Astrocyte (in vitro differentiated cells and primary cell): Measurements from ENCODE around the gene ZNF462. TPM values are rescaled to one million over a fixed set of nuclear protein-coding genes. Genes with fewer than 3 reads are reported as not detected.
A peak's percentile ranks its signal among the peaks of the same experiment; 100 is the strongest.

Experiments used
- DNase-seq: peaks from one replicate; pipeline ENCODE4 v3.0.0-alpha.2; 2010; ENCODE audit warnings: low read depth
- FAIRE-seq: peaks from 2 replicates; lab custom pipeline; 2011; peaks lifted over from hg19 to GRCh38; lab: Jason Lieb, UNC
- H2AFZ ChIP-seq: 2 replicates; pipeline ENCODE4 v1.6.0; 2012; ENCODE audit warnings: low read depth, low read length, inconsistent platforms
- H3K27ac ChIP-seq: 2 replicates; pipeline ENCODE4 v1.5.1; 2011; ENCODE audit warnings: low read depth, low read length, inconsistent platforms
- H3K27me3 ChIP-seq: 2 replicates; pipeline ENCODE4 v1.6.0; 2011; ENCODE audit warnings: low read length, inconsistent platforms; ENCODE audit not compliant: insufficient read depth
- H3K36me3 ChIP-seq: 2 replicates; pipeline ENCODE4 v1.5.1; 2011; ENCODE audit warnings: low read length, inconsistent platforms; ENCODE audit not compliant: insufficient read depth
- H3K4me1 ChIP-seq: 2 replicates; pipeline ENCODE4 v1.5.1; 2011; ENCODE audit warnings: low read length, inconsistent platforms; ENCODE audit not compliant: insufficient read depth
- H3K4me2 ChIP-seq: 2 replicates; pipeline ENCODE4 v1.6.0; 2012; ENCODE audit warnings: low read length, inconsistent platforms
- H3K4me3 ChIP-seq: 2 replicates; pipeline ENCODE4 v1.5.1; 2011; ENCODE audit warnings: low read depth, mild to moderate bottlenecking, low read length, inconsistent platforms; ENCODE audit not compliant: insufficient read depth
- H3K79me2 ChIP-seq: 2 replicates; pipeline ENCODE4 v1.6.0; 2012; ENCODE audit warnings: mild to moderate bottlenecking, low read length, inconsistent platforms; ENCODE audit not compliant: insufficient read depth
- H3K9ac ChIP-seq: 2 replicates; pipeline ENCODE4 v1.6.0; 2012; ENCODE audit warnings: mild to moderate bottlenecking, low read length, inconsistent platforms
- H3K9me3 ChIP-seq: 2 replicates; pipeline ENCODE4 v1.5.1; 2012; ENCODE audit warnings: low read depth, mild to moderate bottlenecking, low read length, inconsistent platforms; ENCODE audit not compliant: insufficient read depth
- H4K20me1 ChIP-seq: 2 replicates; pipeline ENCODE4 v1.6.0; 2012; ENCODE audit warnings: low read length, inconsistent platforms; ENCODE audit not compliant: insufficient read depth
- H3K27ac Mint-ChIP-seq: one replicate; pipeline ENCODE4 v1.8.0; 2021; ENCODE audit warnings: mild to moderate bottlenecking, mixed read lengths; ENCODE audit not compliant: unreplicated experiment
- H3K27me3 Mint-ChIP-seq: one replicate; pipeline ENCODE4 v1.8.0; 2021; ENCODE audit warnings: low read depth, mixed read lengths; ENCODE audit not compliant: unreplicated experiment
- H3K36me3 Mint-ChIP-seq: one replicate; pipeline ENCODE4 v1.8.0; 2021; ENCODE audit warnings: low read depth, mixed read lengths; ENCODE audit not compliant: unreplicated experiment
- H3K4me1 Mint-ChIP-seq: one replicate; pipeline ENCODE4 v1.8.0; 2021; ENCODE audit warnings: low read depth, mixed read lengths; ENCODE audit not compliant: unreplicated experiment
- H3K4me3 Mint-ChIP-seq: one replicate; pipeline ENCODE4 v1.8.0; 2021; ENCODE audit warnings: mild to moderate bottlenecking, moderate library complexity, mixed read lengths; ENCODE audit not compliant: unreplicated experiment
- H3K9me3 Mint-ChIP-seq: one replicate; pipeline ENCODE4 v1.8.0; 2021; ENCODE audit warnings: mild to moderate bottlenecking, mixed read lengths; ENCODE audit not compliant: unreplicated experiment
- EZH2 ChIP-seq: IDR thresholded peaks from 2 replicates; pipeline ENCODE4 v1.6.1; 2012; ENCODE audit warnings: mild to moderate bottlenecking, low read length, inconsistent platforms; ENCODE audit not compliant: insufficient read depth
- total RNA-seq: library from RNA; stranded (reverse); gene quantifications from 2 replicates; pipeline ENCODE4 v1.2.1, GENCODE V29; 2021
- TF ChIP-seq, protein P1 (sequence below): IDR thresholded peaks from 2 replicates; pipeline ENCODE4 v1.5.1; 2011; ENCODE audit warnings: low read depth, mild to moderate bottlenecking, inconsistent platforms, low read length, moderate library complexity; ENCODE audit not compliant: insufficient read depth

Gene ZNF462
- total RNA-seq, 1 donor from 2014 or later: 126 TPM

GRCh38 chr9:107036367-107036766 lies 173.4 kb downstream of the ZNF462 start:
- TF ChIP-seq, protein P1, sequence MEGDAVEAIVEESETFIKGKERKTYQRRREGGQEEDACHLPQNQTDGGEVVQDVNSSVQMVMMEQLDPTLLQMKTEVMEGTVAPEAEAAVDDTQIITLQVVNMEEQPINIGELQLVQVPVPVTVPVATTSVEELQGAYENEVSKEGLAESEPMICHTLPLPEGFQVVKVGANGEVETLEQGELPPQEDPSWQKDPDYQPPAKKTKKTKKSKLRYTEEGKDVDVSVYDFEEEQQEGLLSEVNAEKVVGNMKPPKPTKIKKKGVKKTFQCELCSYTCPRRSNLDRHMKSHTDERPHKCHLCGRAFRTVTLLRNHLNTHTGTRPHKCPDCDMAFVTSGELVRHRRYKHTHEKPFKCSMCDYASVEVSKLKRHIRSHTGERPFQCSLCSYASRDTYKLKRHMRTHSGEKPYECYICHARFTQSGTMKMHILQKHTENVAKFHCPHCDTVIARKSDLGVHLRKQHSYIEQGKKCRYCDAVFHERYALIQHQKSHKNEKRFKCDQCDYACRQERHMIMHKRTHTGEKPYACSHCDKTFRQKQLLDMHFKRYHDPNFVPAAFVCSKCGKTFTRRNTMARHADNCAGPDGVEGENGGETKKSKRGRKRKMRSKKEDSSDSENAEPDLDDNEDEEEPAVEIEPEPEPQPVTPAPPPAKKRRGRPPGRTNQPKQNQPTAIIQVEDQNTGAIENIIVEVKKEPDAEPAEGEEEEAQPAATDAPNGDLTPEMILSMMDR: no peak
- no peak for TF ChIP-seq EZH2
- Histone ChIP-seq H3K27ac (no peak overlapping the region), H3K27me3 (peaks cover 3% of the 10 kb centered on the region), H3K4me1 (peaks cover 4% of the 10 kb centered on the region), H4K20me1 (no peaks in the 10 kb centered on the region), H3K9me3 (no peaks in the 10 kb centered on the region), H3K4me2 (no peak overlapping the region), H3K36me3 (no peaks in the 10 kb centered on the region), H2AFZ (no peak overlapping the region), H3K9ac (no peak overlapping the region), H3K79me2 (no peaks in the 10 kb centered on the region), H3K4me3 (no peak overlapping the region)
- Mint-ChIP-seq H3K27ac (no peak overlapping the region), H3K36me3 (peaks cover 3% of the 10 kb centered on the region), H3K4me1 (peaks cover 26% of the 10 kb centered on the region), H3K27me3 (peaks cover 2% of the 10 kb centered on the region), H3K4me3 (no peak overlapping the region), H3K9me3 (peaks cover 3% of the 10 kb centered on the region)
- FAIRE-seq (no peak), DNase-seq (no peak)

GRCh38 chr9:107039542-107039941 lies 176.6 kb downstream of the ZNF462 start:
- Histone ChIP-seq H3K9me3 (no peaks in the 10 kb centered on the region), H2AFZ (no peak overlapping the region), H3K9ac (no peak overlapping the region), H3K27ac (no peak overlapping the region), H3K4me2 (no peak overlapping the region), H3K4me3 (no peak overlapping the region), H4K20me1 (no peaks in the 10 kb centered on the region), H3K4me1 (peaks cover 4% of the 10 kb centered on the region), H3K79me2 (no peaks in the 10 kb centered on the region), H3K36me3 (no peaks in the 10 kb centered on the region), H3K27me3 (peaks cover 1% of the 10 kb centered on the region)
- no peak overlapping the region for H3K4me3 Mint-ChIP-seq
- H3K27ac Mint-ChIP-seq: peak overlapping the region; percentile 22
- H3K9me3 Mint-ChIP-seq: no peaks in the 10 kb centered on the region
- H3K4me1 Mint-ChIP-seq: peaks cover 30% of the 10 kb centered on the region
- TF ChIP-seq, protein P1: no peak
- no peak for TF ChIP-seq EZH2
- no peaks in the 10 kb centered on the region for H3K36me3 Mint-ChIP-seq
- DNase-seq (peak; percentile 97), FAIRE-seq (no peak)
- peaks cover 2% of the 10 kb centered on the region for H3K27me3 Mint-ChIP-seq

DNA sequence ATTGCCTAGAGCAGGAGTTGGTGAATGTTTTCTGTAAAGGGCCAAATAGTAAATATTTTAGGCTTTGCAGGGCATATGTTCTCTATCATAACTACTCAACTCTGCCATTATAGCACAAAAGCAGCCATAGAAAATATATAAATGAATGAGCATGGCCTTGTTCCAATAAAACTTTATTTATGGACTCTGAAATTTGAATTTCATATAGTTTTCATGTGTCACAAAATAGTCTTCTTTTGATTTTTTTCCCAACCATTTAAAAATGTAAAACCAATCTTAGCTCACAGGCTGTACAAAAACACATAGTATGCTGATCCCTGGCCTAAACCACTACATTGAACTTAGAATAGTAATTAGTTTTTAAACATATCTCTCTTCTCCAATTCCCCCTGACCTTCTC lies 179.6 kb downstream of the ZNF462 start:
- DNase-seq (no peak), FAIRE-seq (no peak)
- no peak overlapping the region for H2AFZ ChIP-seq
- no peak overlapping the region for H3K4me3 ChIP-seq
- TF ChIP-seq, protein P1: no peak
- TF ChIP-seq EZH2: no peak
- H3K4me2 ChIP-seq: no peak overlapping the region
- H3K4me1 Mint-ChIP-seq: peaks cover 23% of the 10 kb centered on the region
- no peaks in the 10 kb centered on the region for H4K20me1 ChIP-seq
- no peaks in the 10 kb centered on the region for H3K27me3 Mint-ChIP-seq
- H3K9me3 Mint-ChIP-seq: no peaks in the 10 kb centered on the region
- H3K36me3 Mint-ChIP-seq: no peaks in the 10 kb centered on the region
- no peaks in the 10 kb centered on the region for H3K27me3 ChIP-seq
- no peak overlapping the region for H3K27ac ChIP-seq
- no peaks in the 10 kb centered on the region for H3K9me3 ChIP-seq
- H3K9ac ChIP-seq: no peak overlapping the region
- peaks cover 4% of the 10 kb centered on the region for H3K4me1 ChIP-seq
- H3K36me3 ChIP-seq: no peaks in the 10 kb centered on the region
- H3K4me3 Mint-ChIP-seq: no peak overlapping the region
- no peaks in the 10 kb centered on the region for H3K79me2 ChIP-seq
- H3K27ac Mint-ChIP-seq: no peak overlapping the region
